ENCODE data around the gene ADD3. TPM values are rescaled to one million over a fixed set of nuclear protein-coding genes. Genes with fewer than 3 reads are reported as not detected.

The ADD3 gene
- polyA plus RNA-seq, 3 donors: 94.8 to 126 (median 111) TPM

DNA sequence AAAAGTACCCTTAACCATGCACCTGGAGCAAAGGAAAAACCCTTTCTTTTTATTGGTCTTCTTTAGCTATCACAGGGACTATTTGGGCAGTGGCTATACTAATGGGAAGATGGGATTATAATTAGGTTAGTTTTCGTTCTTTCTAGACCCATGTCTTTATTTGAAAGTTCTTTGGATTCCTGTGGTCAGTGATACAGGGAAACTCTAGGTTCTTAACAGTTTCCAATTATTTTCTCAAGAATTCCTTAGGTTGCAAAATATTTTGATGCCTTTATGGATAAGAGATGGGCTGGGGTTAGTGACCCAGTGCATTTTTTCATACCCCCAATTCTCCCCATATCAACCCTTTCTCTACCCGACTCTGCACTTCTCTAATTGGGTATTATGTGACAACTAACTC is 49.0 kb downstream of the ADD3 start:
- TF ChIP-seq, protein P1, sequence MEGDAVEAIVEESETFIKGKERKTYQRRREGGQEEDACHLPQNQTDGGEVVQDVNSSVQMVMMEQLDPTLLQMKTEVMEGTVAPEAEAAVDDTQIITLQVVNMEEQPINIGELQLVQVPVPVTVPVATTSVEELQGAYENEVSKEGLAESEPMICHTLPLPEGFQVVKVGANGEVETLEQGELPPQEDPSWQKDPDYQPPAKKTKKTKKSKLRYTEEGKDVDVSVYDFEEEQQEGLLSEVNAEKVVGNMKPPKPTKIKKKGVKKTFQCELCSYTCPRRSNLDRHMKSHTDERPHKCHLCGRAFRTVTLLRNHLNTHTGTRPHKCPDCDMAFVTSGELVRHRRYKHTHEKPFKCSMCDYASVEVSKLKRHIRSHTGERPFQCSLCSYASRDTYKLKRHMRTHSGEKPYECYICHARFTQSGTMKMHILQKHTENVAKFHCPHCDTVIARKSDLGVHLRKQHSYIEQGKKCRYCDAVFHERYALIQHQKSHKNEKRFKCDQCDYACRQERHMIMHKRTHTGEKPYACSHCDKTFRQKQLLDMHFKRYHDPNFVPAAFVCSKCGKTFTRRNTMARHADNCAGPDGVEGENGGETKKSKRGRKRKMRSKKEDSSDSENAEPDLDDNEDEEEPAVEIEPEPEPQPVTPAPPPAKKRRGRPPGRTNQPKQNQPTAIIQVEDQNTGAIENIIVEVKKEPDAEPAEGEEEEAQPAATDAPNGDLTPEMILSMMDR (IDR thresholded peaks at IDR 0.05): no peak
- no peak overlapping the region for H2AFZ ChIP-seq (ENCODE audit: insufficient read depth, low read depth, low read length, poor library complexity, severe bottlenecking)
- H3K9me3 ChIP-seq (replicated peaks in 1 of 2; ENCODE audit: control insufficient read depth in 1 of 2, insufficient read depth in 1 of 2, low read length in 2 of 2): no peaks in the 10 kb centered on the region
- H3K79me2 ChIP-seq (ENCODE audit: insufficient read depth, low read length): peaks cover 98% of the 10 kb centered on the region
- Mint-ChIP-seq H3K27ac (no peak overlapping the region), H3K4me3 (no peak overlapping the region), H3K36me3 (peaks cover 5 to 7% of the 10 kb centered on the region in 2 donors), H3K9me3 (no peaks in the 10 kb centered on the region), H3K4me1 (peaks cover 33% of the 10 kb centered on the region), H3K27me3 (ENCODE audit: low read depth in 3 of 3) (peaks cover 0 to 1% (median 0%) of the 10 kb centered on the region in 3 donors)
- no peaks in the 10 kb centered on the region for H3K36me3 ChIP-seq (replicated peaks in 1 of 2; ENCODE audit: control insufficient read depth in 1 of 2, insufficient read depth in 2 of 2, low read length in 2 of 2)
- no peak overlapping the region for H3K27ac ChIP-seq (ENCODE audit: low read depth in 1 of 2, low read length in 2 of 2)
- DNase-seq: no peak
- H3K4me3 ChIP-seq (replicated peaks in 1 of 3; ENCODE audit: low read depth in 2 of 3, low read length in 3 of 3): no peak overlapping the region
- no peak overlapping the region for H3K9ac ChIP-seq (ENCODE audit: insufficient read depth, low read length, poor library complexity, severe bottlenecking)
- peaks cover 8 to 19% of the 10 kb centered on the region in 2 donors for H3K4me1 ChIP-seq (ENCODE audit: control insufficient read depth in 1 of 2, insufficient read depth in 2 of 2, low read length in 2 of 2)
- WGBS (ENCODE audit: insufficient coverage): no CpG with 5 or more reads among the region's 2 CpGs
- H4K20me1 ChIP-seq (ENCODE audit: insufficient read depth, low read length): peaks cover 7% of the 10 kb centered on the region
- intact Hi-C loops (cut with micrococcal nuclease): no loop called here
- H3K4me2 ChIP-seq (replicated peaks; ENCODE audit: extremely low read depth, low read length, poor library complexity, severe bottlenecking): no peak overlapping the region
- H3K27me3 ChIP-seq (ENCODE audit: control insufficient read depth in 2 of 2, insufficient read depth in 2 of 2, low read length in 2 of 2): no peaks in the 10 kb centered on the region

DNA sequence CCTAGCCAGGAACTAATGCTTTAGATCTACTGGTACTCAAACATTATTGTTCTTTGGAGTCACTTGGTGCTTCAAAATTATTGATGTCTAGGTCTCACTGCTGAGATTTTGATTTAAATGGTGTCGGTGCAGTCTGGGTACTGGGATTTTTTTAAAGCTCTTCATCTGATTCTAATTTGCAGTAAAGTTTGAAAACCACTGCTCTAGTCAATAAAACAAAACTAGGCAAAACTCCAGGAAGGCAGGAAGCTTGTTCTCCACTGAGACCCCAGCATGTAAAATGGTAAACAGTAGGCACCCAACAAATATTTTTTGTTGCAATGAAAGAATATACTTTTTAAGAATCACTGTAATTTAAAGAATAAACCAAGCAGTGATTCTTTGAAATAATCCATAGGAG is 49.7 kb downstream of the ADD3 start:
- Histone ChIP-seq H3K27ac (ENCODE audit: low read depth in 1 of 2, low read length in 2 of 2) (no peak overlapping the region), H3K9ac (ENCODE audit: insufficient read depth, low read length, poor library complexity, severe bottlenecking) (no peak overlapping the region)
- no CpG with 5 or more reads among the region's 1 CpG for WGBS (ENCODE audit: insufficient coverage)

More for the DNA sequence above, 49.7 kb downstream of the ADD3 start:
- H3K4me3 ChIP-seq (replicated peaks in 1 of 3; ENCODE audit: low read depth in 2 of 3, low read length in 3 of 3): no peak overlapping the region
- H3K79me2 ChIP-seq (ENCODE audit: insufficient read depth, low read length): peaks cover 97% of the 10 kb centered on the region
- H3K4me1 ChIP-seq (ENCODE audit: control insufficient read depth in 1 of 2, insufficient read depth in 2 of 2, low read length in 2 of 2): peaks cover 7 to 18% of the 10 kb centered on the region in 2 donors
- no peak for DNase-seq
- H3K36me3 Mint-ChIP-seq: peaks cover 4 to 7% of the 10 kb centered on the region in 2 donors
- TF ChIP-seq, protein P1 (IDR thresholded peaks at IDR 0.05): no peak
- H3K4me2 ChIP-seq (replicated peaks; ENCODE audit: extremely low read depth, low read length, poor library complexity, severe bottlenecking): no peak overlapping the region
- H3K4me3 Mint-ChIP-seq: no peak overlapping the region
- intact Hi-C loops (cut with micrococcal nuclease): no loop called here
- peaks cover under 1% of the 10 kb centered on the region for H4K20me1 ChIP-seq (ENCODE audit: insufficient read depth, low read length)
- no peaks in the 10 kb centered on the region for H3K36me3 ChIP-seq (replicated peaks in 1 of 2; ENCODE audit: control insufficient read depth in 1 of 2, insufficient read depth in 2 of 2, low read length in 2 of 2)
- no peaks in the 10 kb centered on the region for H3K27me3 ChIP-seq (ENCODE audit: control insufficient read depth in 2 of 2, insufficient read depth in 2 of 2, low read length in 2 of 2)
- no peaks in the 10 kb centered on the region for H3K9me3 ChIP-seq (replicated peaks in 1 of 2; ENCODE audit: control insufficient read depth in 1 of 2, insufficient read depth in 1 of 2, low read length in 2 of 2)
- H2AFZ ChIP-seq (ENCODE audit: insufficient read depth, low read depth, low read length, poor library complexity, severe bottlenecking): peak overlapping the region; percentile 43
- no peak overlapping the region for H3K27ac Mint-ChIP-seq
- H3K4me1 Mint-ChIP-seq: peaks cover 32% of the 10 kb centered on the region
- peaks cover 0 to 3% (median 0%) of the 10 kb centered on the region in 3 donors for H3K27me3 Mint-ChIP-seq (ENCODE audit: low read depth in 3 of 3)
- no peaks in the 10 kb centered on the region for H3K9me3 Mint-ChIP-seq

Measured in CD14-positive monocyte (primary cell).